Mononuclear cell (primary cell): ENCODE measurements around the gene BASP1. TPM values are rescaled to one million over a fixed set of nuclear protein-coding genes. Genes with fewer than 3 reads are reported as not detected.

Experiments
- H3K27me3 ChIP-seq: 2 replicates; pipeline ENCODE4 v1.6.0; 2011; ENCODE audit warnings: low read length, control low read depth; ENCODE audit not compliant: insufficient read depth
- H3K4me1 ChIP-seq: 2 replicates; pipeline ENCODE4 v1.5.1; 2011; ENCODE audit warnings: mild to moderate bottlenecking, low read length, control low read depth; ENCODE audit not compliant: insufficient read depth
- H3K4me3 ChIP-seq: 2 replicates; pipeline ENCODE4 v1.5.1; 2011; ENCODE audit warnings: mild to moderate bottlenecking, low read length, moderate library complexity
- H3K9me3 ChIP-seq: 2 replicates; pipeline ENCODE4 v1.5.1; 2011; ENCODE audit warnings: low read depth, mild to moderate bottlenecking, control low read depth, low read length
- total RNA-seq: library from RNA; depleted of rRNA; stranded (reverse); fragments of >200 nt; gene quantifications from one replicate; pipeline ENCODE4 v1.2.3, GENCODE V29; 2012

Gene BASP1
- total RNA-seq, 1 donor, result 24.5 TPM

GRCh38 chr5:17272111-17272510 is 54.7 kb downstream of the BASP1 start:
- Histone ChIP-seq H3K4me1 (no peaks in the 10 kb centered on the region), H3K4me3 (no peak overlapping the region), H3K27me3 (no peaks in the 10 kb centered on the region), H3K9me3 (no peaks in the 10 kb centered on the region)

GRCh38 chr5:17275289-17276158 is 58.1 kb downstream of the BASP1 start:
- Histone ChIP-seq H3K9me3 (no peaks in the 10 kb centered on the region), H3K4me3 (no peak overlapping the region), H3K27me3 (no peaks in the 10 kb centered on the region), H3K4me1 (peaks cover 7% of the 10 kb centered on the region)

- no peaks in the 10 kb centered on the region for H3K9me3 ChIP-seq
- no peaks in the 10 kb centered on the region for H3K27me3 ChIP-seq
- peaks cover 13% of the 10 kb centered on the region for H3K4me1 ChIP-seq
- H3K4me3 ChIP-seq, result no peak overlapping the region
Measured at GRCh38 chr5:17276445-17276844, 59.0 kb downstream of the BASP1 start.

GRCh38 chr5:17277907-17278306 is 60.5 kb downstream of the BASP1 start:
- Histone ChIP-seq H3K9me3 (no peaks in the 10 kb centered on the region), H3K4me3 (no peak overlapping the region), H3K4me1 (peaks cover 20% of the 10 kb centered on the region), H3K27me3 (no peaks in the 10 kb centered on the region)

GRCh38 chr5:17278931-17279330 is 61.5 kb downstream of the BASP1 start:
- peaks cover 20% of the 10 kb centered on the region for H3K4me1 ChIP-seq
- H3K4me3 ChIP-seq, result no peak overlapping the region
- no peaks in the 10 kb centered on the region for H3K9me3 ChIP-seq
- no peaks in the 10 kb centered on the region for H3K27me3 ChIP-seq

GRCh38 chr5:17279487-17279886 is 62.1 kb downstream of the BASP1 start:
- Histone ChIP-seq H3K4me1 (peaks cover 20% of the 10 kb centered on the region), H3K9me3 (no peaks in the 10 kb centered on the region), H3K27me3 (no peaks in the 10 kb centered on the region), H3K4me3 (no peak overlapping the region)

GRCh38 chr5:17282283-17283120 is 65.1 kb downstream of the BASP1 start:
- Histone ChIP-seq H3K4me1 (peaks cover 20% of the 10 kb centered on the region), H3K4me3 (no peak overlapping the region), H3K9me3 (no peaks in the 10 kb centered on the region), H3K27me3 (no peaks in the 10 kb centered on the region)

GRCh38 chr5:17283121-17283415 is 65.6 kb downstream of the BASP1 start:
- Histone ChIP-seq H3K27me3 (no peaks in the 10 kb centered on the region), H3K4me1 (peaks cover 20% of the 10 kb centered on the region), H3K9me3 (no peaks in the 10 kb centered on the region), H3K4me3 (no peak overlapping the region)

- Histone ChIP-seq H3K27me3 (no peaks in the 10 kb centered on the region), H3K4me1 (no peaks in the 10 kb centered on the region), H3K4me3 (no peak overlapping the region), H3K9me3 (no peaks in the 10 kb centered on the region)
Measured at GRCh38 chr5:17287501-17288155, 70.2 kb downstream of the BASP1 start.

GRCh38 chr5:17288570-17288969 is 71.1 kb downstream of the BASP1 start:
- Histone ChIP-seq H3K27me3 (no peaks in the 10 kb centered on the region), H3K4me1 (no peaks in the 10 kb centered on the region), H3K4me3 (no peak overlapping the region), H3K9me3 (no peaks in the 10 kb centered on the region)

GRCh38 chr5:17289681-17290539 is 72.5 kb downstream of the BASP1 start:
- H3K4me1 ChIP-seq, result no peaks in the 10 kb centered on the region

GRCh38 chr5:17290540-17290974 is 73.1 kb downstream of the BASP1 start:
- Histone ChIP-seq H3K9me3 (no peaks in the 10 kb centered on the region), H3K4me3 (no peak overlapping the region), H3K4me1 (no peaks in the 10 kb centered on the region), H3K27me3 (no peaks in the 10 kb centered on the region)

More at GRCh38 chr5:17289681-17290539, 72.5 kb downstream of the BASP1 start:
- Histone ChIP-seq H3K27me3 (no peaks in the 10 kb centered on the region), H3K9me3 (no peaks in the 10 kb centered on the region), H3K4me3 (no peak overlapping the region)

GRCh38 chr5:17292434-17293015 is 75.1 kb downstream of the BASP1 start:
- no peak overlapping the region for H3K4me3 ChIP-seq
- no peaks in the 10 kb centered on the region for H3K4me1 ChIP-seq
- H3K9me3 ChIP-seq, result no peaks in the 10 kb centered on the region
- H3K27me3 ChIP-seq, result no peaks in the 10 kb centered on the region

GRCh38 chr5:17294639-17295311 is 77.3 kb downstream of the BASP1 start:
- Histone ChIP-seq H3K4me3 (no peak overlapping the region), H3K27me3 (no peaks in the 10 kb centered on the region), H3K9me3 (no peaks in the 10 kb centered on the region), H3K4me1 (no peaks in the 10 kb centered on the region)
